Uterus (tissue), 2 donors: ENCODE data around the gene DIP2A.

ENCODE experiments used
- CTCF ChIP-seq, 4 experiments: fragments of 200-600 bp in 2 of 4; fragments of 450-650 bp in 2 of 4; sonication (generic) in 2 of 4; IDR thresholded peaks; one replicate each; pipeline ENCODE4 v1.5.1; 2016 to 2019; ENCODE audit warnings: antibody characterized with exemption in 4 of 4, mild to moderate bottlenecking in 2 of 4, moderate library complexity in 1 of 4
- POLR2A ChIP-seq, 2 donors: fragments of 450-650 bp; IDR thresholded peaks; one replicate each; pipeline ENCODE4 v1.6.1; 2016; ENCODE audit warnings: antibody characterized with exemption in 2 of 2, mild to moderate bottlenecking in 1 of 2, moderate library complexity in 1 of 2

- TF ChIP-seq CTCF (IDR thresholded peaks at IDR 0.05): no peak
- TF ChIP-seq POLR2A (IDR thresholded peaks at IDR 0.05): no peak
These were observed 30.4 kb upstream of the DIP2A start for GRCh38 chr21:46428286-46428685.
